NCI-H2227 treated with DMSO at 0.1 percent for 48 hours (cell line): ENCODE results near the gene POGLUT2.

Experiments
- DNase-seq: peaks from one replicate; lab custom pipeline; 2025; lab: John Stamatoyannopoulos, UW

POGLUT2 gene

DNA sequence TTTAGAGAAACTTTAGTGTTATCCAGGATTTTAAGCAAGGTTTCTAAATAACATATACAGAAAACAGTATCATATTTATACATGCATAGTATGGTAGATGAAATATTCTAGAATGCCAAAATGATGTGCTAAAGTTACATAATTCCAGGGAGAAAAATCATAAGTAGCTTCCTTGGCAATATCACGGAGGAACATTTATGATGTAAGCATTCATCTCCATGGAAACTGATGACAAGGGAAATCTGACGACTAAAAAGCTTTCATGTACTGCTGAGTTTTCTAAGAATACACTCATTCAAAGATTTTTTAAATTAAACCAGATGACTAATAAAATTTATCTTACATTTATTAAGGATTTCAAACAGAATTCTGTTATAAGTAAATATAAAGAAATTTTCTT is 29.9 kb downstream of the POGLUT2 start:
- DNase-seq, result no peak

GRCh38 chr13:102763741-102764140 is 35.0 kb downstream of the POGLUT2 start:
- DNase-seq, result no peak

DNA sequence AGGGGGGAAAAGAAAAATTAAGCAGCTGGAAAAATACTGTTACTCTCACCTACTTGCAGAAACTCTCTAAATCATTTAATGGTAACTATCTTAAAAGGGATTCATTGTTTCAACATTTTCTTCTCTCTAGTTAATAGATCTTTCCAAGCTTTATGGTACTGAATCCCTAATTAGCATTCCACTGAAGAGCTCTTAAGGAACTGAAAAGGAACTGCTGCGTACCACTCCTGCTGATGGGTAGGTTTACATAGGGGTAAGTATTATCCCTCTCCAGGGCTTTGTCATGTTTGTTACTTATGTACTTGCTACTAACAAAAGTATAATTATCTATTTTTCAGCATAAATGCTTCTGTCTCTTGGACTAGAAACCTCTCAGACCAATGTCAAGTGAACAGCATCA is 37.7 kb downstream of the POGLUT2 start:
- DNase-seq, result no peak

DNA sequence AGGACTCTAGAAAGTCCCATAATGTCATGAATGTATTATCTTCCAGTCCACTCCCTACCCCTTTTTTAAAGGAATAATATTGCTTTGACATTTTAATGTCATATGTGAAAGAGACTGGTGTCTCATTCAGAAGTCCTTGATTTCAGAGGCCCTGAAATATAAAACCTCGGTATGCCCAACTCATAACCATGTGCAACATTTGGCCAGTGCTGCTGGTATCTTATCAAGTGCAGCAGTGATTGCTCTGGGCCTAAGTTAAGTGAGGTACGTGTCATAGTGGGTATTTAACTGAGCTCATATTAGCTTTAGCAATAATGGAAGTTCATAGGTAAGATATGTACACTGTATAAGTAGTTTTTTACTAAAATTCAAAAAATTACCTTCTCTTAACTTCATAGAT is 39.9 kb downstream of the POGLUT2 start:
- DNase-seq, result no peak

DNA sequence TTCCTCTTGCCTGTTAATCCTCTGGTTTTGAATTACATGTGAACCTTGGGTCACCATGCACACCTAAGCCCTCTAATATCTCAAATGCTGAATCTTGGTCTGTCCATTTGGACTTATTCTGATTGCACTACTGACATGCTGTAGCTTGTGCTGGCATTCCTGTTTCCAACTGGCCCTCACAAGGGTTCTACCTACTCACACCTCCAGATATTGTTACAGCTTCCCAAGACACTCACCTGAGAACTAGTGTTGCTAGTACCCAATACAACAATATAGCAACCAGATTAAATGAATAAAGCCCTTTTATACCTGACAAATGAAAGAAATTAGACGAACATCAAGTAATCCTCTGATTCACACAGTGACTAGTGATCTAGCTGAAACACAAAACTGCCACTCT is 41.8 kb downstream of the POGLUT2 start:
- no peak for DNase-seq

DNA sequence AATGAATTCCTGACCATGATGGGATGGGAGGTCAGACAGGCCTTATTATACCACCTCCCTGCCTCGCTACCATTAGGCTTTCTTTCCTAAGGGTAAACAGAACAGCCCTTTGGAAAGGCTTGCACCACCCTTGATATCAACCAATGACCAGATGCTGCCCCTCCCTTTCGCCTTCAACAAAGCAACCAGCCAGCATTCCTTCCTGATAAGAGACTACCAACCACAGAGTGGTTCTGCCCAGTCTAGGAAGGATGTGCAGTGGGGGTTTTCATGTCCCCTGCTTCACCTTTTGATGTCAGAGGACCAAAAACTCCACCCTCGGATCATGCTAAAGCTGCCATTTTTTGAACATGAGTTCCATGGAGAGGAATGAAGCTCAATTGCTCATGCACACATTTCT is 46.9 kb downstream of the POGLUT2 start:
- no peak for DNase-seq

GRCh38 chr13:102742506-102742905 is 56.3 kb downstream of the POGLUT2 start:
- no peak for DNase-seq

- DNase-seq, result no peak
Measured at GRCh38 chr13:102742101-102742500, 56.7 kb downstream of the POGLUT2 start.
